OCI-LY1 (cell line): ENCODE data around the gene SMIM34.
"Not testable (repeated sequence)": the region's sequence is repeated elsewhere in the genome, so short reads cannot be mapped to it uniquely, and the experiment has no call there.

Experiments
- H2AFZ ChIP-seq: fragments of 200-600 bp; sonication (generic), shearing (Covaris generic); 2 replicates; pipeline ENCODE4 v1.6.0; 2014; ENCODE audit warnings: antibody characterized with exemption, mild to moderate bottlenecking, low read length
- H3F3A ChIP-seq: fragments of 200-600 bp; sonication (generic), shearing (Covaris generic); 2 replicates; pipeline ENCODE4 v1.6.0; 2014; ENCODE audit warnings: mild to moderate bottlenecking, antibody characterized with exemption, low read length, moderate library complexity; ENCODE audit not compliant: insufficient read depth
- H3K27ac ChIP-seq: fragments of 200-600 bp; sonication (generic); 2 replicates; pipeline ENCODE4 v1.5.1; 2014; ENCODE audit warnings: low read length, mixed run types, mild to moderate bottlenecking, low read depth; ENCODE audit not compliant: poor library complexity, severe bottlenecking
- H3K27me3 ChIP-seq: fragments of 200-600 bp; sonication (generic); 2 replicates; pipeline ENCODE4 v1.6.0; 2014; ENCODE audit warnings: antibody characterized with exemption, mild to moderate bottlenecking, low read length, moderate library complexity; ENCODE audit not compliant: insufficient read depth
- H3K36me3 ChIP-seq: fragments of 200-600 bp; sonication (generic); 2 replicates; pipeline ENCODE4 v1.6.1; 2014; ENCODE audit warnings: mild to moderate bottlenecking, antibody characterized with exemption, low read length, moderate library complexity, mixed read lengths; ENCODE audit not compliant: insufficient read depth
- H3K4me1 ChIP-seq: fragments of 200-600 bp; sonication (generic); 2 replicates; pipeline ENCODE4 v1.5.1; 2014; ENCODE audit warnings: mild to moderate bottlenecking, low read length, moderate library complexity; ENCODE audit not compliant: insufficient read depth, severe bottlenecking
- H3K4me2 ChIP-seq: fragments of 200-600 bp; sonication (generic), shearing (Covaris generic); 2 replicates; pipeline ENCODE4 v1.6.1; 2014; ENCODE audit warnings: low read length
- H3K4me3 ChIP-seq: fragments of 200-600 bp; sonication (generic); 2 replicates; pipeline ENCODE4 v1.5.1; 2014; ENCODE audit warnings: low read length, low read depth, mild to moderate bottlenecking, mixed read lengths; ENCODE audit not compliant: poor library complexity, severe bottlenecking
- H3K79me2 ChIP-seq: fragments of 200-600 bp; shearing (Covaris generic); 2 replicates; pipeline ENCODE4 v1.6.1; 2016; ENCODE audit warnings: mixed run types, low read length, mixed read lengths; ENCODE audit not compliant: insufficient read depth
- H3K9ac ChIP-seq: fragments of 200-600 bp; sonication (generic), shearing (Covaris generic); 2 replicates; pipeline ENCODE4 v1.6.1; 2014; ENCODE audit warnings: mild to moderate bottlenecking, low read length, mixed read lengths
- H3K9me2 ChIP-seq: fragments of 200-600 bp; sonication (generic), shearing (Covaris generic); 2 replicates; pipeline ENCODE4 v1.6.1; 2014; ENCODE audit warnings: low read depth, mild to moderate bottlenecking, low read length, mixed read lengths
- H3K9me3 ChIP-seq: fragments of 200-600 bp; shearing (Covaris generic); 2 replicates; pipeline ENCODE4 v1.6.1; 2014; ENCODE audit warnings: low read length, mixed read lengths
- H4K20me1 ChIP-seq: fragments of 200-600 bp; sonication (generic), shearing (Covaris generic); 2 replicates; pipeline ENCODE4 v1.6.0; 2016; ENCODE audit warnings: mild to moderate bottlenecking, low read length; ENCODE audit not compliant: insufficient read depth

SMIM34 gene

GRCh38 chr21:34423805-34424204, at the start of gene SMIM34:
TSS of gene SMIM34 (minus strand) at chr21:34423951. CDS start at chr21:34423839, 112 bp downstream.
- not testable (repeated sequence) for H3K4me2 ChIP-seq, H3K4me3 ChIP-seq, H3K79me2 ChIP-seq, H3K9me3 ChIP-seq, H3K27ac ChIP-seq, H4K20me1 ChIP-seq, H3K36me3 ChIP-seq, H3K9ac ChIP-seq, H3K9me2 ChIP-seq, H3F3A ChIP-seq, H3K4me1 ChIP-seq, H3K27me3 ChIP-seq, H2AFZ ChIP-seq

DNA sequence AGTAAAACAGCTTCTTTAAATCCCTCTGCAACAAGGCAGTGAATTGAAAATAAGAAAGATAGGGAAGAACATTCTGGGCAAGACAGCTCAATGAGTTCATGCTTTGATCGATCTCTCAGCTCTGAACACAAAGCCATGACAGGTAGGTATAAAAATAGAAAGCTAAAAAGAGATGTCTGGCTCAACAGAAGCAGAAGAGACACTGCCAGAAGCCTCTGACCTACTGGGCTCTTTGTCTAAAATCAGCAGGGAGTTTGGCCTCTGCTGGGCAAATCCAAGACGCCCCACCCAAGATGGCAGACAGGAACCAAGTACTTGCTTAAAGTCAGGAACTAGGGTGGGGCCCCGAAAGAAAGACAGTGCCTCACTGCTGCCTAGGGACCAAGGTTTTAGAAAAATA, 43.6 kb upstream of the SMIM34 start:
- not testable (repeated sequence) for H2AFZ ChIP-seq, H3K27me3 ChIP-seq, H3K9ac ChIP-seq

DNA sequence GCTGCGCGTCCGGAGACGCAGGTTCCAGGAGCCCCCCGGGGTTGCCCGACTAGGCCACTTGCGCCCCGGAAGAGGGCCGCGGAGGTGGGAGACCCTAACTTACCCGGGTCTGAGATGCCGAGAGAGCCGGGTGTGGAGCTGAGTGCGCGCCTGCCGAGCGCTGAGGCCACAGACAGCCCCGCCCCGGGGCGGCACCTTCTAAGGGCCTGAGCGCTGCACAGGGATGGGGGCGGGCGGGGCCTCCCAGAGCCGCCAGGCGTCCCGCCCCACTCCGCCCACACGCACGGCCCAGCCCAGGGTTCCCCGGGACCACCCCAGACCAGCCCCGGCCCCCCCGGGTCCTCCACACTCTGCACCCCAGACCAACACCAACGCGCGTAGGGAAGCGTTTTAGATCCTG, 35.7 kb upstream of the SMIM34 start:
- not testable (repeated sequence) for H4K20me1 ChIP-seq, H3K36me3 ChIP-seq, H3K4me3 ChIP-seq, H3K27me3 ChIP-seq, H3K4me2 ChIP-seq, H3F3A ChIP-seq, H3K27ac ChIP-seq, H3K4me1 ChIP-seq, H3K9me3 ChIP-seq, H3K9ac ChIP-seq, H2AFZ ChIP-seq, H3K9me2 ChIP-seq, H3K79me2 ChIP-seq

More for the DNA sequence above, 43.6 kb upstream of the SMIM34 start:
- H3K4me3 ChIP-seq, H3K79me2 ChIP-seq, H3K4me1 ChIP-seq, H3K36me3 ChIP-seq, H3K4me2 ChIP-seq, H3K9me3 ChIP-seq, H3K27ac ChIP-seq, H3K9me2 ChIP-seq, H4K20me1 ChIP-seq, H3F3A ChIP-seq: not testable (repeated sequence)

- H3K9me3 ChIP-seq, H3K36me3 ChIP-seq, H3K4me3 ChIP-seq, H3K9me2 ChIP-seq, H3K4me2 ChIP-seq, H4K20me1 ChIP-seq, H2AFZ ChIP-seq, H3K79me2 ChIP-seq, H3K4me1 ChIP-seq, H3K27me3 ChIP-seq, H3K9ac ChIP-seq, H3F3A ChIP-seq, H3K27ac ChIP-seq: not testable (repeated sequence)
These were observed 34.5 kb upstream of the SMIM34 start for GRCh38 chr21:34458266-34458665.

GRCh38 chr21:34456180-34456579, 32.4 kb upstream of the SMIM34 start:
- H2AFZ ChIP-seq, H3K4me3 ChIP-seq, H3K36me3 ChIP-seq, H3K4me2 ChIP-seq, H3K79me2 ChIP-seq, H3K9me3 ChIP-seq, H3K9me2 ChIP-seq, H4K20me1 ChIP-seq, H3F3A ChIP-seq, H3K9ac ChIP-seq, H3K4me1 ChIP-seq, H3K27me3 ChIP-seq, H3K27ac ChIP-seq: not testable (repeated sequence)

GRCh38 chr21:34455628-34456027, 31.9 kb upstream of the SMIM34 start:
- not testable (repeated sequence) for H3K9ac ChIP-seq, H3K27me3 ChIP-seq, H2AFZ ChIP-seq, H3K4me1 ChIP-seq, H3K79me2 ChIP-seq, H3K27ac ChIP-seq, H3K9me2 ChIP-seq, H4K20me1 ChIP-seq, H3K9me3 ChIP-seq, H3K36me3 ChIP-seq, H3K4me2 ChIP-seq, H3K4me3 ChIP-seq, H3F3A ChIP-seq

- not testable (repeated sequence) for H3K36me3 ChIP-seq, H3K4me1 ChIP-seq, H3K4me3 ChIP-seq, H3K27me3 ChIP-seq, H3K4me2 ChIP-seq, H3K9me3 ChIP-seq, H3K9me2 ChIP-seq, H3K9ac ChIP-seq, H3K79me2 ChIP-seq, H2AFZ ChIP-seq, H3K27ac ChIP-seq, H3F3A ChIP-seq, H4K20me1 ChIP-seq
These were observed 23.3 kb upstream of the SMIM34 start for GRCh38 chr21:34447018-34447417.

GRCh38 chr21:34443486-34443885, 19.7 kb upstream of the SMIM34 start:
- not testable (repeated sequence) for H2AFZ ChIP-seq, H4K20me1 ChIP-seq, H3K27me3 ChIP-seq, H3F3A ChIP-seq, H3K36me3 ChIP-seq, H3K9ac ChIP-seq, H3K4me3 ChIP-seq, H3K9me2 ChIP-seq, H3K4me2 ChIP-seq, H3K4me1 ChIP-seq, H3K79me2 ChIP-seq, H3K9me3 ChIP-seq, H3K27ac ChIP-seq
